ENCODE data around the gene FRMD4A.

DNA sequence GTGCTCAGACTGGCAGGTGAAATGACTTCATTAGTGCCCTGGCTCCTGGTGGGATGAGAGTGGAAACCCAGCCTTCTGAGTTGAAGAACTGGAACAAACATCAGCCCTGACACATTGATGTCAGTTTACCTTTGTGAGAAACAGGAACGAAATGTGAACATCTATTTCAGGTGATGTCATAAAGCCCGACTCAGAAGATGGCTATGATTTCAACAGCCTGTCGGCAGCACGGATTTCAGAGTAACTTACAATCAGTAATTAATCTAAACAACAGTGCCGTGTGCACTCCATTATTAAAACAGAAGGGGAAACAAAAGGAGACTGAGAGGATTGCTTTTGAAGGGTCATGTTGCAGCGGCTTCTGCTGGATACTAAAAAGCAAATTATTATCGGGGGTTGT, 243.2 kb downstream of the FRMD4A start:
- TF ChIP-seq, protein P1, sequence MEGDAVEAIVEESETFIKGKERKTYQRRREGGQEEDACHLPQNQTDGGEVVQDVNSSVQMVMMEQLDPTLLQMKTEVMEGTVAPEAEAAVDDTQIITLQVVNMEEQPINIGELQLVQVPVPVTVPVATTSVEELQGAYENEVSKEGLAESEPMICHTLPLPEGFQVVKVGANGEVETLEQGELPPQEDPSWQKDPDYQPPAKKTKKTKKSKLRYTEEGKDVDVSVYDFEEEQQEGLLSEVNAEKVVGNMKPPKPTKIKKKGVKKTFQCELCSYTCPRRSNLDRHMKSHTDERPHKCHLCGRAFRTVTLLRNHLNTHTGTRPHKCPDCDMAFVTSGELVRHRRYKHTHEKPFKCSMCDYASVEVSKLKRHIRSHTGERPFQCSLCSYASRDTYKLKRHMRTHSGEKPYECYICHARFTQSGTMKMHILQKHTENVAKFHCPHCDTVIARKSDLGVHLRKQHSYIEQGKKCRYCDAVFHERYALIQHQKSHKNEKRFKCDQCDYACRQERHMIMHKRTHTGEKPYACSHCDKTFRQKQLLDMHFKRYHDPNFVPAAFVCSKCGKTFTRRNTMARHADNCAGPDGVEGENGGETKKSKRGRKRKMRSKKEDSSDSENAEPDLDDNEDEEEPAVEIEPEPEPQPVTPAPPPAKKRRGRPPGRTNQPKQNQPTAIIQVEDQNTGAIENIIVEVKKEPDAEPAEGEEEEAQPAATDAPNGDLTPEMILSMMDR (IDR thresholded peaks at IDR 0.05; ENCODE audit: low read length), result no peak
- TF ChIP-seq EZH2 (optimal IDR thresholded peaks at IDR 0.05; ENCODE audit: low read depth, low read length) (no peak), EZH2phosphoT487 (IDR thresholded peaks at IDR 0.05; ENCODE audit: low read length) (no peak)

Measured in MM.1S (cell line).